Measurements from ENCODE around the gene GGT6. TPM values are rescaled to one million over a fixed set of nuclear protein-coding genes. Genes with fewer than 3 reads are reported as not detected.

GGT6 gene
- polyA plus RNA-seq, 1 experiment, result not detected

DNA sequence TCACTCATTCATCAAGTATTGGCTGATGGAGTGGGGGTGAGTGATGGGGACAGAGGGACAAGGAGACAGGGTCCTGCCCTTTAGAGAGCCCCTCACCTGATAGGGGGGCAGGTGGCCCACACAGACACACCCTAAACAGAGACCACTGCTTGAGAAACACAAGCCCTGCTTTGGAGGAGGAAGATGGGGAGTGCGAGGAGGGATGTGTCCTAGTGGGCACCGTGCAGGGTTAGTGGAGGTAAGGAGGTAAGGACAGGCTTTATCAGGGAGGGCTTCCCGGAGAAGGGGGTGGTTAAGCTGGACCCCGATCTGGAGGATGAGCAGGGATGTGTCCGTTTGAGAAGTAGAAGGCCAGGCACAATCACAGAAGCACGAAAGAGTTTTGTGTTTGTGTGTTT lies 15.8 kb upstream of the GGT6 start:
- CTCF ChIA-PET, result interaction anchor here (0.9 to 2.9 kb wide), 3 partner anchors 9 to 49 kb away, joined by 3 to 12 read pairs (median 5); no protein-coding TSS in a partner anchor

DNA sequence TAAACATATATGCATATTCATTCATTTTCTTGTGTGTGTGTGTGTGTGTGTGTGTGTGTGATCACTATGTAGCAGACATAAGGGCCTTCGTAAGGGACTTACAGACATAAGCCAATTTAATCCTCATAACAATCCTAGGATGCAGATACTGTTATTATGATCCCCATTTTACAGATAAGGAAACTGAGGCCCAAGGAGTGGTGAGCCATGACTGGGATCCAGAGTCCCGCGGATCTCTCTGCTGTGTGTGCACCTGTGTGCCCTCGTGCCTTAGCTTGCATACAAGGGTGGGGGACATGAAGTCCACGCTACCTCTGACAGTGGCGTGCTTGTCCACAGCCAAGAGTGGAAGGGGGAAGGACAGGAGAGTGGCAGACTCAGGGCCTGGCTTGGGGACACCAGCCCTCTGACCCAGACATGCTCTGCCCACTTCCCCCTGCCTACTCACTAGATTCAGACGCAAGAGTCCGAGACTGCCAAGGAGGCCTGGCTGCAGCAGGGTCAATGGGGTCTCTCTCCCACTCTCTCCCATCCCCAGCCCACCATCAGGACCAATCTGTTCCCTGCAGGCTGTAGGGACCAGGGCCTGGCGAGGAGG lies 14.2 kb upstream of the GGT6 start:
- POLR2A ChIA-PET, result no interaction called here
- DNase-seq (ENCODE audit: low read depth), result no peak
- Histone ChIP-seq H3K36me3 (ENCODE audit: control insufficient read depth, insufficient read depth, low read length) (no peaks in the 10 kb centered on the region), H3K27me3 (ENCODE audit: control insufficient read depth, insufficient read depth, low read length) (peaks cover 16% of the 10 kb centered on the region), H3K4me3 (ENCODE audit: low read depth, low read length) (no peak overlapping the region)
- CTCF ChIA-PET, result interaction anchor here (1.1 kb wide), 1 partner anchor 50 kb away, joined by 3 read pairs; no protein-coding TSS in a partner anchor
- TF ChIP-seq, protein P1, sequence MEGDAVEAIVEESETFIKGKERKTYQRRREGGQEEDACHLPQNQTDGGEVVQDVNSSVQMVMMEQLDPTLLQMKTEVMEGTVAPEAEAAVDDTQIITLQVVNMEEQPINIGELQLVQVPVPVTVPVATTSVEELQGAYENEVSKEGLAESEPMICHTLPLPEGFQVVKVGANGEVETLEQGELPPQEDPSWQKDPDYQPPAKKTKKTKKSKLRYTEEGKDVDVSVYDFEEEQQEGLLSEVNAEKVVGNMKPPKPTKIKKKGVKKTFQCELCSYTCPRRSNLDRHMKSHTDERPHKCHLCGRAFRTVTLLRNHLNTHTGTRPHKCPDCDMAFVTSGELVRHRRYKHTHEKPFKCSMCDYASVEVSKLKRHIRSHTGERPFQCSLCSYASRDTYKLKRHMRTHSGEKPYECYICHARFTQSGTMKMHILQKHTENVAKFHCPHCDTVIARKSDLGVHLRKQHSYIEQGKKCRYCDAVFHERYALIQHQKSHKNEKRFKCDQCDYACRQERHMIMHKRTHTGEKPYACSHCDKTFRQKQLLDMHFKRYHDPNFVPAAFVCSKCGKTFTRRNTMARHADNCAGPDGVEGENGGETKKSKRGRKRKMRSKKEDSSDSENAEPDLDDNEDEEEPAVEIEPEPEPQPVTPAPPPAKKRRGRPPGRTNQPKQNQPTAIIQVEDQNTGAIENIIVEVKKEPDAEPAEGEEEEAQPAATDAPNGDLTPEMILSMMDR (IDR thresholded peaks at IDR 0.05; ENCODE audit: insufficient read depth, low read depth, low read length), result no peak

More for the DNA sequence above, 15.8 kb upstream of the GGT6 start:
- POLR2A ChIA-PET, result interaction anchor here (0.6 kb wide), 1 partner anchor 347 kb away, joined by 4 read pairs; no protein-coding TSS in a partner anchor
- Histone ChIP-seq H3K36me3 (ENCODE audit: control insufficient read depth, insufficient read depth, low read length) (no peaks in the 10 kb centered on the region), H3K4me3 (ENCODE audit: low read depth, low read length) (no peak overlapping the region), H3K27me3 (ENCODE audit: control insufficient read depth, insufficient read depth, low read length) (peaks cover 13% of the 10 kb centered on the region)
- TF ChIP-seq, protein P1 (IDR thresholded peaks at IDR 0.05; ENCODE audit: insufficient read depth, low read depth, low read length), result no peak
- DNase-seq (ENCODE audit: low read depth), result no peak

DNA sequence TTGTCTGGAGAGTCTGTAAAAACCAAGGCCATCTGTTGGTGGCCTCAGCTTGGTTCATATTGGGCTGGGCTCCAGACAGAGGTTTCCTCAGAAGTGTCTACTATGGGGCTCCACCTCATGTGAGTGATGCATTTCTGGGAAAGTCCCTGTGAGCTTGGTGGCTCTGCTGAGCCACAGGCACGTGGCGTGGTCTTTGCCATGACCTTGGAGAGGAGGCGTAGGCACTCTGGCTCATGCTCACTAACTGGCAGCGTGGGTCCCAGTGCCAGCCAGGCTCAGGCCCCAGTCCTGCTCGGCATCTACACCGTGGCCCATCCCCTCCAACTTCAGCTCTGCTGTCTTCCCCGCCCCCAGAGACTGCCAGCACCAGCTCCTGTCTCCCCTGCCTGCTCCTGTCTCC lies 13.3 kb upstream of the GGT6 start:
- no peak overlapping the region for H3K4me3 ChIP-seq (ENCODE audit: low read depth, low read length)
- CTCF ChIA-PET, result interaction anchor here (1.1 kb wide), 1 partner anchor 51 kb away, joined by 3 read pairs; no protein-coding TSS in a partner anchor
- no peaks in the 10 kb centered on the region for H3K36me3 ChIP-seq (ENCODE audit: control insufficient read depth, insufficient read depth, low read length)
- POLR2A ChIA-PET, result no interaction called here
- TF ChIP-seq, protein P1 (IDR thresholded peaks at IDR 0.05; ENCODE audit: insufficient read depth, low read depth, low read length), result no peak
- no peak for DNase-seq (ENCODE audit: low read depth)
- H3K27me3 ChIP-seq (ENCODE audit: control insufficient read depth, insufficient read depth, low read length), result peaks cover 16% of the 10 kb centered on the region

DNA sequence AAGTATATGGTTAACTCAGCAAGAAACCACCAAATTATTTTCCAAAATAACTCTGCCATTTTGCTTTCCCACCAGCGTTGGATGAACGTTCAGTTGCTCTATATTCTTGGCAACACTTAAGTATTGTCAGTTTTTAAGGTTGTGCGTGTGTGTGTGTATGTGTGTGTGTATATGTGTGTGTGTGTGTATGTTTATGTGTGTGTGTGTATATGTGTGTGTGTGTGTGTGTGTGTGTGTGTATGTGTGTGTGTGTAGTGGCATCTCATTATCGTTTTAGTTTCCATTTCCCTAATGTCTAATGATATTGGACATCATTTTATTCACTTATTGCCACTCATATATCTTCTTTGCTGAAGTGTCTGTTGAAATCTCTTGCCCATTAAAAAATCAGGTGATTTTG lies 12.7 kb upstream of the GGT6 start:
- ChIA-PET CTCF (no interaction called here), POLR2A (no interaction called here)
- peaks cover 16% of the 10 kb centered on the region for H3K27me3 ChIP-seq (ENCODE audit: control insufficient read depth, insufficient read depth, low read length)
- no peak for DNase-seq (ENCODE audit: low read depth)
- H3K4me3 ChIP-seq (ENCODE audit: low read depth, low read length), result no peak overlapping the region
- TF ChIP-seq, protein P1 (IDR thresholded peaks at IDR 0.05; ENCODE audit: insufficient read depth, low read depth, low read length), result no peak
- H3K36me3 ChIP-seq (ENCODE audit: control insufficient read depth, insufficient read depth, low read length), result no peaks in the 10 kb centered on the region

DNA sequence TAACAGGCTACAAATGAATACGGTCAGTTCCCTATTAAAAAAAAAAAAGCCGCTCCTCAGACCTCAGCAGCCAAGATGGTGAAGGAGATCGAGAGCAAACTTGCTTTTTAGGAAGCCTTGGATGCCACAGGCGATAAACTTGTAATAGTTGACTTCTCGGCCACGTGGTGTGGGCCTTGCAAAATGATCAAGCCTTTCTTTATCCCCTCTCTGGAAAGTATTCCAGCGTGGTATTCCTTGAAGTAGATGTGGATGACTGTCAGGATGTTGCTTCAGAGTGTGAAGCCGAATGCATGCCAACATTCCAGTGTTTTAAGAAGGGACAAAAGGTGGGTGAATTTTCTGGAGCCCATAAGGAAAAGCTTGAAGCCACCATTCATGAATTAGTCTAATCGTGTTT lies 11.8 kb upstream of the GGT6 start:
- no peak overlapping the region for H3K4me3 ChIP-seq (ENCODE audit: low read depth, low read length)
- POLR2A ChIA-PET, result no interaction called here
- no peak for DNase-seq (ENCODE audit: low read depth)
- peaks cover 12% of the 10 kb centered on the region for H3K27me3 ChIP-seq (ENCODE audit: control insufficient read depth, insufficient read depth, low read length)
- H3K36me3 ChIP-seq (ENCODE audit: control insufficient read depth, insufficient read depth, low read length), result no peaks in the 10 kb centered on the region
- CTCF ChIA-PET, result no interaction called here
- TF ChIP-seq, protein P1 (IDR thresholded peaks at IDR 0.05; ENCODE audit: insufficient read depth, low read depth, low read length), result no peak
